RWPE2 (cell line): ENCODE results near the gene MTFR2.

ENCODE experiments used
- ATAC-seq: fragments of 200-7000 bp; cut with Tn5 transposase; 3 replicates; pipeline ENCODE4 v1.9.1; 2021; ENCODE audit warnings: low read depth
- DNase-seq: peaks from one replicate; pipeline ENCODE4 v3.0.0-alpha.2; 2020; ENCODE audit warnings: low spot score
- H3K27ac ChIP-seq: fragments of 450-650 bp; 2 replicates; pipeline ENCODE4 v1.5.1; 2017; ENCODE audit warnings: mild to moderate bottlenecking; ENCODE audit not compliant: poor library complexity, severe bottlenecking
- H3K27me3 ChIP-seq: fragments of 250-450 bp; sonication (Bioruptor Pico); 2 replicates; pipeline ENCODE4 v1.5.1; 2021; ENCODE audit warnings: mild to moderate bottlenecking, moderate library complexity; ENCODE audit not compliant: insufficient read depth, poor library complexity, severe bottlenecking
- H3K36me3 ChIP-seq: fragments of 250-450 bp; sonication (Bioruptor Pico); 2 replicates; pipeline ENCODE4 v1.5.1; 2020; ENCODE audit warnings: low read depth, mild to moderate bottlenecking, moderate library complexity
- H3K4me1 ChIP-seq: fragments of 250-450 bp; sonication (Bioruptor Pico); 2 replicates; pipeline ENCODE4 v1.5.1; 2021; ENCODE audit warnings: mild to moderate bottlenecking, moderate library complexity; ENCODE audit not compliant: insufficient read depth, poor library complexity, severe bottlenecking
- H3K4me3 ChIP-seq: fragments of 250-450 bp; sonication (Bioruptor Pico); 2 replicates; pipeline ENCODE4 v1.5.1; 2021; ENCODE audit warnings: mild to moderate bottlenecking, moderate library complexity; ENCODE audit not compliant: severe bottlenecking
- H3K9me3 ChIP-seq: fragments of 250-450 bp; sonication (Bioruptor Pico); 2 replicates; pipeline ENCODE4 v1.5.1; 2021; ENCODE audit warnings: mild to moderate bottlenecking, moderate library complexity; ENCODE audit not compliant: severe bottlenecking
- CTCF ChIP-seq: fragments of 450-650 bp; IDR thresholded peaks from one replicate; pipeline ENCODE4 v1.5.1; 2017; ENCODE audit warnings: mild to moderate bottlenecking, moderate library complexity; ENCODE audit not compliant: poor library complexity, severe bottlenecking

The MTFR2 gene

GRCh38 chr6:136236466-136237293 is 13.4 kb downstream of the MTFR2 start:
- no peak for DNase-seq
- no peak overlapping the region for H3K4me3 ChIP-seq
- H3K4me1 ChIP-seq, result no peaks in the 10 kb centered on the region
- no peak for TF ChIP-seq CTCF
- H3K27me3 ChIP-seq, result no peaks in the 10 kb centered on the region
- H3K27ac ChIP-seq, result no peak overlapping the region
- no peaks in the 10 kb centered on the region for H3K9me3 ChIP-seq
- peaks cover 46% of the 10 kb centered on the region for H3K36me3 ChIP-seq
- no peak for ATAC-seq

DNA sequence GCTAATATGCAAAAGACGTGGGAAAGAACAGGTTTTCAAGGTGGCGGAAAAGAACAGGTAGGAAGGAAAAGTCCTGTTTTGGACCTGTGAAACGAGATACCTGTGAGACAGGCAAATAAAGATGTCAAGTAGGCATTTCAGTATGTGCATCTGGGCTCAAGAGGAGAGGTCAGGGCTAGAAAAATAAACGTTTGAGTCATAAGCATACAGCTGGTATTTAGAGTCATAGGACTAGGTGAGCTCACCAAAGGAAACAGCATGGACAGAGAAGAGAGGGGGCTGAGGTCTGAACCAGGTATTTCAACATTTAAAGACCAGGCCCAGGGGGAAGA is 14.9 kb downstream of the MTFR2 start:
- no peaks in the 10 kb centered on the region for H3K4me1 ChIP-seq
- no peaks in the 10 kb centered on the region for H3K27me3 ChIP-seq
- TF ChIP-seq CTCF, result no peak
- H3K9me3 ChIP-seq, result no peaks in the 10 kb centered on the region
- peaks cover 39% of the 10 kb centered on the region for H3K36me3 ChIP-seq
- no peak overlapping the region for H3K4me3 ChIP-seq
- H3K27ac ChIP-seq, result no peak overlapping the region
- DNase-seq (no peak), ATAC-seq (peak; percentile 64; the same call in 1 of the 3 replicates)

GRCh38 chr6:136232701-136233100 is 17.4 kb downstream of the MTFR2 start:
- H3K36me3 ChIP-seq, result peaks cover 17% of the 10 kb centered on the region
- no peak for TF ChIP-seq CTCF
- ATAC-seq (no peak), DNase-seq (no peak)
- no peak overlapping the region for H3K4me3 ChIP-seq
- H3K27me3 ChIP-seq, result no peaks in the 10 kb centered on the region
- H3K9me3 ChIP-seq, result no peaks in the 10 kb centered on the region
- no peak overlapping the region for H3K27ac ChIP-seq
- H3K4me1 ChIP-seq, result no peaks in the 10 kb centered on the region

GRCh38 chr6:136230219-136230853 is 19.8 kb downstream of the MTFR2 start:
- H3K4me1 ChIP-seq, result peaks cover 5% of the 10 kb centered on the region
- no peak for TF ChIP-seq CTCF
- H3K4me3 ChIP-seq, result no peak overlapping the region
- no peak overlapping the region for H3K27ac ChIP-seq
- H3K36me3 ChIP-seq, result peaks cover 17% of the 10 kb centered on the region
- H3K27me3 ChIP-seq, result no peaks in the 10 kb centered on the region
- no peak for DNase-seq
- H3K9me3 ChIP-seq, result no peaks in the 10 kb centered on the region
- ATAC-seq, result no peak

- no peak for TF ChIP-seq CTCF
- ATAC-seq (no peak), DNase-seq (no peak)
- Histone ChIP-seq H3K4me3 (no peak overlapping the region), H3K36me3 (peaks cover 17% of the 10 kb centered on the region), H3K27me3 (no peaks in the 10 kb centered on the region), H3K4me1 (peaks cover 5% of the 10 kb centered on the region), H3K27ac (no peak overlapping the region), H3K9me3 (no peaks in the 10 kb centered on the region)
Measured at GRCh38 chr6:136228814-136229213, 21.3 kb downstream of the MTFR2 start.
